Neural cell (in vitro differentiated cells): Measurements from ENCODE around the gene DUOXA1.

Source experiments
- EZH2 ChIP-seq: fragments of 200-600, 300-800 bp; shearing (Covaris generic), sonication (generic); IDR thresholded peaks from 2 replicates; pipeline ENCODE4 v1.6.1; 2014; ENCODE audit warnings: antibody characterized with exemption, low read length, borderline replicate concordance, mild to moderate bottlenecking; ENCODE audit not compliant: insufficient read depth, poor library complexity, severe bottlenecking
- TAF1 ChIP-seq: IDR thresholded peaks from 2 replicates; pipeline ENCODE4 v1.6.1; 2012; ENCODE audit warnings: low read depth
- TF ChIP-seq, protein P1 (sequence below): fragments of 450-650 bp; IDR thresholded peaks from 2 replicates; pipeline ENCODE4 v1.5.1; 2014; ENCODE audit warnings: antibody characterized with exemption, mild to moderate bottlenecking, moderate library complexity; ENCODE audit not compliant: poor library complexity, severe bottlenecking

DNA sequence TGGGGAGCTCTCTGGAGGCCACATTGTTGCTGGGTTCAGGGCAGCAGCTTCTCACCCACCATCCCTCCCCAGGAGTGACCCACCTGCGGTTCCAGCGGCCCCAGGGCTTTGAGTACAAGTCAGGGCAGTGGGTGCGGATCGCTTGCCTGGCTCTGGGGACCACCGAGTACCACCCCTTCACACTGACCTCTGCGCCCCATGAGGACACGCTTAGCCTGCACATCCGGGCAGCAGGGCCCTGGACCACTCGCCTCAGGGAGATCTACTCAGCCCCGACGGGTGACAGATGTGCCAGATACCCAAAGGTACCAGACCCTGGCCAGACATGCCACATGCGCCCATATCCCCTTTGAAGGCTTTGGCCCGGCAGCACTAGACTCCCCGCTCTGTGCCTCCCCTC is 32.0 kb upstream of the DUOXA1 start:
- TF ChIP-seq EZH2, result no peak
- no peak for TF ChIP-seq TAF1
- TF ChIP-seq, protein P1, sequence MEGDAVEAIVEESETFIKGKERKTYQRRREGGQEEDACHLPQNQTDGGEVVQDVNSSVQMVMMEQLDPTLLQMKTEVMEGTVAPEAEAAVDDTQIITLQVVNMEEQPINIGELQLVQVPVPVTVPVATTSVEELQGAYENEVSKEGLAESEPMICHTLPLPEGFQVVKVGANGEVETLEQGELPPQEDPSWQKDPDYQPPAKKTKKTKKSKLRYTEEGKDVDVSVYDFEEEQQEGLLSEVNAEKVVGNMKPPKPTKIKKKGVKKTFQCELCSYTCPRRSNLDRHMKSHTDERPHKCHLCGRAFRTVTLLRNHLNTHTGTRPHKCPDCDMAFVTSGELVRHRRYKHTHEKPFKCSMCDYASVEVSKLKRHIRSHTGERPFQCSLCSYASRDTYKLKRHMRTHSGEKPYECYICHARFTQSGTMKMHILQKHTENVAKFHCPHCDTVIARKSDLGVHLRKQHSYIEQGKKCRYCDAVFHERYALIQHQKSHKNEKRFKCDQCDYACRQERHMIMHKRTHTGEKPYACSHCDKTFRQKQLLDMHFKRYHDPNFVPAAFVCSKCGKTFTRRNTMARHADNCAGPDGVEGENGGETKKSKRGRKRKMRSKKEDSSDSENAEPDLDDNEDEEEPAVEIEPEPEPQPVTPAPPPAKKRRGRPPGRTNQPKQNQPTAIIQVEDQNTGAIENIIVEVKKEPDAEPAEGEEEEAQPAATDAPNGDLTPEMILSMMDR, result no peak
